Fibroblast of skin of right biceps (primary cell): Measurements from ENCODE around the gene AHI1.

ENCODE experiments used
- DNase-seq: peaks from one replicate; pipeline ENCODE4 v3.0.0-alpha.2; 2013

AHI1 gene

GRCh38 chr6:135325624-135326424, 171.7 kb downstream of the AHI1 start:
- no peak for DNase-seq

DNA sequence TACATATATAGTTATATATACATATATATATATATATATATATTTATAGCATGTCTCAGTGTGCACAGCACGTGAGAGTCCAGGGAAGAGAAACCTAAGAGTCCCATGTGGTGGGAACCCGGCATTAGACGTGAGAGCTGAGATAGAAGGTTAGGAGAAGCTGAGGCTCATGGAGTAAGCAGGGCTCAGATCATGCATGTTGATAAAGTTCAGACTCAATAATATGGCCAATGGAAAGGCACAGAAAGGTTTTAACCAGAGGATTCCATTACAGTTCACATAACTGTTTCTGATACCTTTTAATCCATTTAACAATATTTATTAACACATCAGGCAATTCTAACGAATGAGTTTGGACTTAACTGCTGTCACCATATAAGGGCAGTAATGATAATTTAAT, 173.0 kb downstream of the AHI1 start:
- DNase-seq = no peak

- no peak for DNase-seq
These were observed 173.6 kb downstream of the AHI1 start for GRCh38 chr6:135323979-135324378.

DNA sequence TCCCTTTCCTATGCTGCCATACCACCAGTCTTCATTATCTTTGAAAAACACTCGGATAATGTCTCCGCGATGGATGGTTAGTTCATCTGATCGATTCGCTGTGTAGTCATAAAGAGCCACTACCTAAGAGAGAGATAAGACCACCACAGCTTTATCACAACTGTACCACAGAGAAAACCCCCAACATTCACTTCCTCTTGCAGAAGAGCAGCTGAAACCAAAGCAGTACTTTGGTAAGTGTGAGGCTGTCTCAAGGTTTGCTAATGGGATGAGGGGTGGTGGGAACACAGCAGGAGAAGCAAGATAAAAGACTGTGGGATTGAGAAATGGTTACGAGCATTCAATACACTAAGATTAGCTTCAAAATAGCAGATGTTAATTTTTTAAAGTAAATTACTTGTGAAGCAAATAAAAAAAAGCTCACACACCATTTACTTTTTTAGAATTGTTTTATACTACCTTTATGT, 174.3 kb downstream of the AHI1 start:
- no peak for DNase-seq

- no peak for DNase-seq
These were observed 174.9 kb downstream of the AHI1 start for GRCh38 chr6:135322427-135323201.

DNA sequence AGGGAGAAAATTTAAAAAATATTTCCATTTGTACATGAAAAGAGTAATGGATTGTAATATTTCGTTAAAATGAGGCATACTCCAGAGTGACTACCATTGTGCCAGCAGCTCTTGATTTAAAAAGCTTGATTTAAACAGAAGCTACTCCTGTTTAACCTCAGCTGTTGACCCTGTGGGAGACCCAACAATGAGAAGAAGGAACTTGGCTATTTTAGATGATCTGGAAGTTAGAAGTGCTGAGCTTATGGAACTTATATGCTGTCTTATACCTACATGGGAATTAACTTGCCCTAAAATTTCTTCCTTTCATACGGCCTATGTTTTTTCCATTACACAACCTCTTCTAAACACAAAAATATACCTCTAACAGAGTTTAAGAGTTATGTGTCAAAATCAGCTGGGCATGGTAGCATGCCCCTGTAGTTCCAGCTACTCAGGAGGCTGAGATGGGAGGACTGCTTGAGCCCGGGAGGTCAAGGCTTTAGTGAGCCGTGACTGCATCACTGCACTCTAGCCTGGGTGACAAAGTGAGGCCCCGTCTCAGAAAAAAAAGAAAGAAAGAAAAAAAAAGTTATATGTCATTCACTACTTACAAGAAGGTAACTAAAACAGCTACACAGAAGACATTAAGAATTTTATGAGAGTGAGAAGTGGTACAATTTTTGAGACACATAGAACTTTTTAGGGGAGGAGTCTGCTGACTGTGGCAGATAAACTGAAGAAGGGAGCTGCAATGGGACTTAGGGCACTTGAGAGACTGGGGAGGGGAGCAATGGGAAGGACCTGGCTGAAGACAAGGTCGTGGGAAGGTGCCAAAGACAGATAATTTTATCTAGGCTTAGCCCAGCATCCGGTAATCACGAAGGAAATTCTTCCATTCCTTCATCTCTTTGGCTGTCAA, 176.6 kb downstream of the AHI1 start:
- DNase-seq = no peak

- DNase-seq = no peak
These were observed 177.7 kb downstream of the AHI1 start for GRCh38 chr6:135319819-135320218.

GRCh38 chr6:135318738-135319469, 178.6 kb downstream of the AHI1 start:
- no peak for DNase-seq

DNA sequence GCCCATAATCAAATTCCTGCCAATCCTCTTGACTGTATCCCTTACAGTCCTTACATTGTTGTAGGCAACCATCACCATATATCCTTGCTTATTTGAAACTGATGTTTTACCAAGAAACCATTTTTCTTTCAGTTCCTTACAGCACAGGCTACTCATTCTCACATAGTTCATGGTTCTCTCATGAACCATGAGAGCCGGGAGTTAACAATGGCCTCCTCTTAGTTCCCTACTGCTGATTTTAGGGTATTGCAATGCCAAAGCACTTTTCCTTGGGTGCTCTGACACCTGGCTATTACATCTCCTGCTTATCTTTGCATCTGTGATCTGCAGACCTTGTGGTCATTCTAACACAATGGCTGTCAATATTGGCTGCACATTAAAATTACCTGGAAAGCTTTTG, 183.0 kb downstream of the AHI1 start:
- DNase-seq = no peak

- no peak for DNase-seq
These were observed 185.9 kb downstream of the AHI1 start for GRCh38 chr6:135311446-135312200.

- DNase-seq = no peak
These were observed 187.2 kb downstream of the AHI1 start for GRCh38 chr6:135310291-135310690.

- no peak for DNase-seq
These were observed 190.7 kb downstream of the AHI1 start for GRCh38 chr6:135306740-135307420.

GRCh38 chr6:135306166-135306565, 191.4 kb downstream of the AHI1 start:
- no peak for DNase-seq

DNA sequence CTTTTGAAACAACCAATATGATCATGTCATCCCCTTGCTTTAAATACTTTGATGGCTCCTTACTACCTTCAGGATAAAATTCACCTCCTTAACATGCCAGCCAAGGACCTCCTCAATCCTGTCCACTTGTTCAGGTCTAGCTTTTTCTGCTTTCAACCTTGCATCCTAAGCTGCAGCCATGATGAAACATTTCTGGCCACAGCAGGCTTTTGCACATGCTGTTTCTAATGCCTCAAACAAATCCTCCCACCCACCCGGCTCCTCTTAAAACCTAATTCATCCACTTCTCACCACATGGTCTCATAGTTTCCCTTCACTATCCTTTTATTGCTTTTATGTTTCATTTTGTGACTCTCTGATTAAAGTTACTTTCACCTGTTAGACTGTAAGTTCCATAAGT, 191.9 kb downstream of the AHI1 start:
- DNase-seq = no peak

GRCh38 chr6:135304883-135305282, 192.7 kb downstream of the AHI1 start:
- DNase-seq = no peak

DNA sequence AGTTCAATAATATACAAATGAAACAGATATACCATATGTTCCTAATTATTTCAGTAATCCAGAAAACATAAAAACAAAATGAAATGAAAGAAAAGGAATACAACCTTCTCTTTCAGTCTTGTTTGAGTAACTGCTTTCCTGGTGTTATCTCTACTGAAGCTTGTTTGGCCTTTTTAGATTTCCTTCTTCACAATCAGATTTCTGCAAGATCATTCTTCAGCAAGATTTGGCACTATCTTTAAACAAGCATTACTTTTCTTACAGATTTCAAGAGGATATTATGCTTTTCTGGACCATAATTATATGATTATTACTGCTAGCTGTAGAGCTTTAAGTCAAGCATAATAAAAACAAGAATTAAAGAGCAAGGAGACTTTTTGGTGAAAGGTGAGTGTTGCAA, 196.2 kb downstream of the AHI1 start:
- DNase-seq = no peak

DNA sequence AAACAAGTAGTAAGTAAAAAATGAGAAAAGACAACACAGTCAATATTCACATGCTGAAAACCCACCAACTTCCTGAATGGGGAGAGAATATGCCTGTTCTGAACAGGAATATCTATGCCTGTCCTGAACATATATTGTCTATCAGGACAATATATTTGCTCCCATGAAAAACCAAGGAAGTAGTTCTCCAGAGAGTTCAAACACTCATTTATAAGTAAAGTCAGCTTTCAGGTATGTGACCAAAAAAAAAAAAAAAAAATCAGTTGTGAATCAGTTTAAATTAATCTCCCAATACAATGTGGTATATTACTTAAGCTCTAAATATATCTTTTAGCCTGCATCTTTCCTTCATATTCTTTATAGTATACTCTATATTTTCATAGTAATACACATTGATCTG, 197.0 kb downstream of the AHI1 start:
- DNase-seq = peak; percentile 38

GRCh38 chr6:135299256-135299655, 198.3 kb downstream of the AHI1 start:
- DNase-seq = peak; percentile 75

DNA sequence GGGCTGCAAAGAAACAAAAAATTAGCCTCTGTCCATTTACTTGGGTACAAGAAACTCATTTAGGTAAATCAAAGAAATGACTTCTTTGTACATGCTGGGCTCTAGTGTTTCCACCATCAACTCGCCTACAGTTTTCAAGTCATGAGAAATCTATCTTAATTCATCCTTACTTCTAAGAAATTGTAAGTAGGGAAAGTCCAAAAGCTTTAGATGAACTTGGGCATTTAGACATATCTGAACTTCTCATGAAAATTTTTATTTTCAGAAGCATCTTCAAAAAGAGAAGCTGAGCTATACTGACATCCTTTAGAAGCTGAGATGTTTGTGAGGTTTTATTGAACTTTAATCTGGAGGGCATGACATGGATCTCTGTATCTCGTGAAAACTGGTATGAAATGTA, 199.1 kb downstream of the AHI1 start:
- DNase-seq = no peak

DNA sequence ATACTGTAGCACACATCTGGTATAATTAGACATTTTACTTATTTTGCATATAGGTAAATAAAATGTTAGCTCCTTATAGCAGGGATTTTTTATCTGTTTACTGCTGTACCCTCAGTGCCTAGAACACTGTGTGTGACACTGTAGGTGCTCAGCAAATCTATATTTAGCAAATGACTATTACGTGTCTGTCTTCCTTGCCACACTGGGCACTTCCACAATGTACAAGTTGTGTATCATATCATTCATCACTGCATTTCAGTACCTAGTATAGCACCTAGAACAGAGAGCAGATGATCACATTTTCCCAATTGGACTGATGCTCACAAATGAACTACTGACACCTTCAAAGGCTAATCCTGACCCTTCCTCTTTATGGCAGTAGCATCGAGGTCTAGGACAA, 200.8 kb downstream of the AHI1 start:
- no peak for DNase-seq

DNA sequence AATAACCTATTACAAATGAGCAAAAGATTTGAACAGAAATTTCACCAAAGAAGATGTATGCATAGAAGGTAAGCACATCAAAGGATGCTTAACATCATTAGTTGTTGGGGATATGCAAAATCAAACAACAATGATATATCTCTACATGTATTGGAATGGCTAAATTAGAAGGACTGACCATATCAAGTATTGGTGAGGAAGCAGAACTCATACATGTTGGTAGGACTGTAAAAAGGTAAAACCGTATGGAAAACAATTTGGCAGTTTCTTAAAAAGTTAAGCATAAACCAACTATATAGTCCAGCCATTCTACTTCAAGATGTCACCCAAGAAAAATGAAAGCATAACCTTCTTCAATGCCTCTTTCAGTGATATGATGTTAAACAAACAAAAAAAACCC, 202.5 kb downstream of the AHI1 start:
- no peak for DNase-seq
